Activated T-helper 1 cell treated with anti-CD3 and anti-CD28 coated beads, Interleukin-12 subunit alpha, Interleukin-12 subunit beta, Interleukin-2, Interleukin-4 antibody, amounts not matched to agents 30 ng/mL and 10 ng/mL and 1 ng/mL, durations not matched to agents 14 hours and 24 hours and 36 hours (primary cell): Measurements from ENCODE around the gene NCAPH2. TPM values are rescaled to one million over a fixed set of nuclear protein-coding genes. Genes with fewer than 3 reads are reported as not detected.
A peak's percentile ranks its signal among the peaks of the same experiment; 100 is the strongest.

Source experiments
- DNase-seq: peaks from one replicate; pipeline ENCODE4 v3.0.0; 2021; ENCODE audit warnings: low spot score
- H3K27ac Mint-ChIP-seq: one replicate; pipeline ENCODE4 v1.8.0; 2021; ENCODE audit warnings: mild to moderate bottlenecking, mixed read lengths
- H3K27me3 Mint-ChIP-seq: one replicate; pipeline ENCODE4 v1.8.0; 2022; ENCODE audit warnings: mild to moderate bottlenecking, moderate library complexity, mixed read lengths; ENCODE audit not compliant: insufficient read depth
- H3K36me3 Mint-ChIP-seq: one replicate; pipeline ENCODE4 v1.8.0; 2021; ENCODE audit warnings: low read depth, mixed read lengths
- H3K4me1 Mint-ChIP-seq: one replicate; pipeline ENCODE4 v1.8.0; 2021; ENCODE audit warnings: low read depth, mixed read lengths
- H3K4me3 Mint-ChIP-seq: one replicate; pipeline ENCODE4 v1.8.0; 2021; ENCODE audit warnings: mild to moderate bottlenecking, moderate library complexity, mixed read lengths
- H3K9me3 Mint-ChIP-seq: one replicate; pipeline ENCODE4 v1.8.0; 2021; ENCODE audit warnings: mixed read lengths
- intact Hi-C: fragments of 100-400 bp; cut with micrococcal nuclease; formaldehyde crosslinking; loops from one replicate; pipeline ENCODE4 v1.15.1; 2024
- total RNA-seq: library from RNA; stranded (reverse); gene quantifications from 2 replicates; pipeline ENCODE4 v1.2.3, GENCODE V29; 2022

Gene NCAPH2
- total RNA-seq, 1 donor from 2014 or later: 133 TPM

GRCh38 chr22:50479721-50480120, 28.3 kb upstream of the NCAPH2 start:
- no peaks in the 10 kb centered on the region for H3K9me3 Mint-ChIP-seq
- H3K36me3 Mint-ChIP-seq: no peaks in the 10 kb centered on the region
- intact Hi-C loops: loop anchor here (10.0 kb wide), 1 partner anchor 235 kb away; the partner anchor contains the start of gene TUBGCP6
- DNase-seq: no peak
- H3K4me3 Mint-ChIP-seq: peak overlapping the region; percentile 72
- H3K27me3 Mint-ChIP-seq: peaks cover 21% of the 10 kb centered on the region
- no peak overlapping the region for H3K27ac Mint-ChIP-seq
- peaks cover 4% of the 10 kb centered on the region for H3K4me1 Mint-ChIP-seq

- Mint-ChIP-seq H3K4me3 (peak overlapping the region; percentile 72), H3K9me3 (no peaks in the 10 kb centered on the region), H3K27me3 (peaks cover 21% of the 10 kb centered on the region), H3K36me3 (no peaks in the 10 kb centered on the region), H3K4me1 (peaks cover 4% of the 10 kb centered on the region), H3K27ac (no peak overlapping the region)
- intact Hi-C loops: loop anchor here (1.0 kb wide), 1 partner anchor 26 kb away; the partner anchor contains the start of gene LMF2
- DNase-seq: no peak
Observed at GRCh38 chr22:50481045-50481439, 27.0 kb upstream of the NCAPH2 start.

GRCh38 chr22:50481440-50482106, 26.5 kb upstream of the NCAPH2 start, which contains the start of gene ADM2:
Gene ADM2 (plus strand): TSS chr22:50481543. CDS start chr22:50481848, 305 bp downstream.
- peak; percentile 73 for DNase-seq
- Mint-ChIP-seq H3K4me1 (peaks cover 4% of the 10 kb centered on the region), H3K9me3 (no peaks in the 10 kb centered on the region), H3K36me3 (no peaks in the 10 kb centered on the region), H3K4me3 (peak within 1 kb of the TSS; percentile 83), H3K27ac (no peak within 1 kb of the TSS), H3K27me3 (peaks cover 21% of the 10 kb centered on the region)
- intact Hi-C loops: loop anchor here (1.0 kb wide), 1 partner anchor 26 kb away; the partner anchor contains the start of gene LMF2

- DNase-seq: no peak
- H3K4me3 Mint-ChIP-seq: peak overlapping the region; percentile 83
- intact Hi-C loops: no loop called here
- H3K27me3 Mint-ChIP-seq: peaks cover 18% of the 10 kb centered on the region
- no peaks in the 10 kb centered on the region for H3K36me3 Mint-ChIP-seq
- H3K9me3 Mint-ChIP-seq: no peaks in the 10 kb centered on the region
- no peak overlapping the region for H3K27ac Mint-ChIP-seq
- peaks cover 4% of the 10 kb centered on the region for H3K4me1 Mint-ChIP-seq
Observed at GRCh38 chr22:50482107-50483074, 25.6 kb upstream of the NCAPH2 start.

GRCh38 chr22:50483106-50483505, 24.9 kb upstream of the NCAPH2 start:
- Mint-ChIP-seq H3K27me3 (peaks cover 18% of the 10 kb centered on the region), H3K4me1 (peaks cover 4% of the 10 kb centered on the region), H3K27ac (no peak overlapping the region), H3K9me3 (no peaks in the 10 kb centered on the region), H3K4me3 (peak overlapping the region; percentile 53), H3K36me3 (no peaks in the 10 kb centered on the region)
- intact Hi-C loops: no loop called here
- no peak for DNase-seq

- Mint-ChIP-seq H3K9me3 (no peaks in the 10 kb centered on the region), H3K4me3 (peak overlapping the region; percentile 53), H3K36me3 (no peaks in the 10 kb centered on the region), H3K27ac (no peak overlapping the region), H3K4me1 (peaks cover 4% of the 10 kb centered on the region), H3K27me3 (peaks cover 16% of the 10 kb centered on the region)
- intact Hi-C loops: no loop called here
- no peak for DNase-seq
Observed at GRCh38 chr22:50483556-50483955, 24.5 kb upstream of the NCAPH2 start.

- Mint-ChIP-seq H3K27me3 (peaks cover 14% of the 10 kb centered on the region), H3K4me1 (peaks cover 4% of the 10 kb centered on the region), H3K4me3 (peak overlapping the region; percentile 53), H3K36me3 (no peaks in the 10 kb centered on the region), H3K27ac (no peak overlapping the region), H3K9me3 (no peaks in the 10 kb centered on the region)
- intact Hi-C loops: no loop called here
- no peak for DNase-seq
Observed at GRCh38 chr22:50483977-50484853, 23.8 kb upstream of the NCAPH2 start.

- Mint-ChIP-seq H3K9me3 (no peaks in the 10 kb centered on the region), H3K4me1 (no peaks in the 10 kb centered on the region), H3K4me3 (no peak overlapping the region), H3K27ac (no peak overlapping the region), H3K27me3 (peaks cover 4% of the 10 kb centered on the region), H3K36me3 (no peaks in the 10 kb centered on the region)
- no peak for DNase-seq
- intact Hi-C loops: no loop called here
Observed at GRCh38 chr22:50485221-50486131, 22.5 kb upstream of the NCAPH2 start.

GRCh38 chr22:50486561-50487289, 21.3 kb upstream of the NCAPH2 start, which contains the start of gene MIOX:
Gene MIOX (plus strand): TSS chr22:50486859. CDS start chr22:50486898, 39 bp downstream.
- intact Hi-C loops: no loop called here
- Mint-ChIP-seq H3K27me3 (peaks cover 2% of the 10 kb centered on the region), H3K27ac (no peak within 1 kb of the TSS), H3K9me3 (no peaks in the 10 kb centered on the region), H3K4me1 (peaks cover 7% of the 10 kb centered on the region), H3K36me3 (no peaks in the 10 kb centered on the region), H3K4me3 (no peak within 1 kb of the TSS)
- no peak for DNase-seq

- H3K4me1 Mint-ChIP-seq: peaks cover 7% of the 10 kb centered on the region
- no peak overlapping the region for H3K4me3 Mint-ChIP-seq
- no peak for DNase-seq
- no peaks in the 10 kb centered on the region for H3K36me3 Mint-ChIP-seq
- no peaks in the 10 kb centered on the region for H3K9me3 Mint-ChIP-seq
- H3K27me3 Mint-ChIP-seq: peaks cover 2% of the 10 kb centered on the region
- no peak overlapping the region for H3K27ac Mint-ChIP-seq
- intact Hi-C loops: no loop called here
Observed at GRCh38 chr22:50487290-50488005, 20.6 kb upstream of the NCAPH2 start.
